Activated CD8-positive, alpha-beta memory T cell treated with anti-CD3 and anti-CD28 coated beads for 4 hours (primary cell): ENCODE measurements around the gene NVL.
"Not testable (repeated sequence)": the region's sequence is repeated elsewhere in the genome, so short reads cannot be mapped to it uniquely, and the experiment has no call there.

ENCODE experiments used
- DNase-seq, 2 donors: peaks; one replicate each; pipeline ENCODE4 v3.0.0-alpha.2; 2020; ENCODE audit warnings: low read depth in 2 of 2

NVL gene

DNA sequence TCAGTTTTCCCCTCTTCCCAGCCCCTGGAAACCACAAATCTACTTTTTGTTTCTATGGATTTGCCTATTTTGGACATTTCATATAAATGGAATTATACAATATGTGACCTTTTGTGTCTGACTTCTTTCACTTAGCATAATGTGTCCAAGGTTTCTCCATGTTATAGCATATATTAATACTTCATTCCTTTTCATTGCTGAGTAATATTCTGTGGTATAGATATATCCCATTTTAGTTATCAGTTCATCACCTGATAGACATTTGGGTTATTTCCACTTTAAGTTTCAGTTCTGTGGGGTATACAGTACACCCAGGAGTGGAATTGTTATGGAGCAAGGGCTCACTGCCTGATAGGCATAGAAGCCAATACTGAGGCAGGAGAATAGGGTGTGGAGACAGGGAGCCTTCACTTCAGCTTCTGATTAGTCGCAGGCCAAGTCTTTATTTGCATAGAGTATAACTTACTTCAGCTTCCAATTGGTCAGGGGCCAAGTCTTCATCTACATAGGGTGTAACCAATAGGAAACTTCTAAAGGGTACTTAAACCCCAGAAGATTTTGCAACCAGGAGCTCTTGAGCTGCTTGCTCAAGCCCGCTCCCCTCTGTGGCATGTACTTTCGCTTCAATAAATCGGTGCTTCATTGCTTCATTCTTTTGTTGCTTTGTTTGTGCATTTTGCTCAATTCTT, 8.3 kb upstream of the NVL start:
- DNase-seq: no peak

DNA sequence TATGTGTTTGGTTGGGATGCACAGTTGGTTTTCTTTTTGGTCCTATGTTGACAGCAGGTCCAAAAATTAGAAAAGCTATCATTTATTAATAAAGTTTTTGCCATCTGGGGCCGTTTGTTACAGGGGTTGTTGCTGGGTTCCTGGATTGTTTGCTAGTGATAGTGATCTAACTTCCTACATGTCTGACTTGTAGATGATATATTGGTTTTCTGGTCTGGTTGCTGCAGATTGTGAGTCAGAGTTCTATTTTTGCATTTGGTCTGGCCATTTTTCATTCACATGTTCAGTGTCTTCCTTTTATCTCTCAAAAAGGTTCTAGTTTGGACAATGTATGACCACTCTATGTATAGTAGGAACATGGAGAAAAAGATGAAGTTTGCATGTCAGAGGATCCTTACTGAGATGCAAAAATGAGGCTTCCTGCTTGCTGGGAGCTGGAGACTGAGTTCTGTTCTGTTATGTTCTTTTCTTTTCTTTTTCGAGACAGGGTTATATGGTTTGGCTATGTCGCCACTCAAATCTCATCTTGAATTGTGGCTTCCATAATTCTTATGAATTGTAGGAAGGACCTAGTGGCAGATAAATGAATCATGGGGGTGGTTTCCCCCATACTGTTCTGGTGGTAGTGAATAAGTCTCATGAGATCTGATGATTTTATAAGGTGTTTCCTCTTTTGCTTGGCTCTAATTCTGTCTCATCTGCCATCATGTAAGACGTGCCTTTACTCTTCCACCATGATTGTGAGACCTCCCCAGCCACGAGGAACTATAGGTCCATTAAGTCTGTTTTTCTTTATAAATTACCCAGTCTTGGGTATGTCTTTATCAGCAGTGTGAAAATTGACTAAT, 4.2 kb upstream of the NVL start:
- DNase-seq: no peak

- DNase-seq: no peak
These were observed 3.4 kb upstream of the NVL start for GRCh38 chr1:224333309-224333926.

GRCh38 chr1:224331824-224332223, 1.9 kb upstream of the NVL start:
- no peak for DNase-seq

GRCh38 chr1:224331326-224331725, 1.4 kb upstream of the NVL start:
- no peak for DNase-seq

- no peak for DNase-seq
These were observed 509 bp downstream of the NVL start for GRCh38 chr1:224329484-224329841.

DNA sequence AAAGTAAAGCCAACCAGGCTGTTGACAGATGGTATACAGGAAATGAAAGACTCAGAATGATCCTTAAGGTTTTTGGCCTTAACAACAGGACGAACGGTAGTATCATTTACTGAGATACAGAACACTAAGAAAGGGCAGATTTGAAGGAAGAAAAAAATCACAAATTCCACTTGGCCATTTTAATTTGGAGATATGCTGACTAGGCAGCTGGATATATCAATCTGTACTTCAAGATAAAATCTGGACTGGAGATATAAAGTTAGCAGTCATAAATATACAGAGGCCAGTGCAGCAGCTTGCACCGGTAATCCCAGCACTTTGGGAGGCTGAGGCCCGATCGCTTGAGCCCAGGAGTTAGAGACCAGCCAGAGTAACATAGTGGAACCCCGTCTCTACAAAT, 1.3 kb downstream of the NVL start:
- no peak for DNase-seq

DNA sequence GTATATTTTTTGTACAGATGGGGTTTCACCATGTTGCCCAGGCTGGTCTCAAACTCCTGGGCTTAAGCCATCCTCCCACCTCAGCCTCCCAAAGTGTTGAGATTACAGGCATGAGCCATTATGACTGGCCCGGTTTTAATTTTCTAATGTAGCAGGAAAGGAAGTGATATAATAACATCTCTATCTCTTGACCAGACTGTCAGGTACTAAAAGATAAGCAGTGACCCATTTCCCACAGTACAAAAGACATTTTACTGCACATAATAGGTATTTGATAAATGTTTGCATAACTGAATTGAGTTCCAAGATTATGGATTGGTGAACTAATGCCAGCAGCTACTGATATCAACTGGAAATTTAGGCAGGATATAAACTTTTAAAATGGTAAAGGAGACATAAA, 4.0 kb downstream of the NVL start:
- no peak for DNase-seq

DNA sequence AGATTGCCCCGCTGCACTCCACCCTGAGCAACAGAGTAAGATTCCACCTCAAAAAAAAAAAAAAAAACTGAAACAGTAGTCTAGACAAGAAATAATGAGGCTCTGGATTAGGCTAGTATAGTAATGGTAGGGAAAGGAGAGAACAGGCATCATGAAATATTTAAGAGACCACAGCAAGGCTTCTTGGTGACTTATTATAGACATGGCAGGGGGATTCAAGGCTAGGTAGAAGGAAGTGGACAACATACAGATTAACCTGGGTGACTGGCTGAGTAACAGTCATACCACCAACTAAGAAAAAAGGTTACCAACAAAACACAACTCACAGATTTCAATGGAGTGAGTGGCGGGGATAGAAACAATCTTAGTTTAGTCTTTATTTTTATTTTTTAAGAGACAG, 8.3 kb downstream of the NVL start:
- DNase-seq: no peak

DNA sequence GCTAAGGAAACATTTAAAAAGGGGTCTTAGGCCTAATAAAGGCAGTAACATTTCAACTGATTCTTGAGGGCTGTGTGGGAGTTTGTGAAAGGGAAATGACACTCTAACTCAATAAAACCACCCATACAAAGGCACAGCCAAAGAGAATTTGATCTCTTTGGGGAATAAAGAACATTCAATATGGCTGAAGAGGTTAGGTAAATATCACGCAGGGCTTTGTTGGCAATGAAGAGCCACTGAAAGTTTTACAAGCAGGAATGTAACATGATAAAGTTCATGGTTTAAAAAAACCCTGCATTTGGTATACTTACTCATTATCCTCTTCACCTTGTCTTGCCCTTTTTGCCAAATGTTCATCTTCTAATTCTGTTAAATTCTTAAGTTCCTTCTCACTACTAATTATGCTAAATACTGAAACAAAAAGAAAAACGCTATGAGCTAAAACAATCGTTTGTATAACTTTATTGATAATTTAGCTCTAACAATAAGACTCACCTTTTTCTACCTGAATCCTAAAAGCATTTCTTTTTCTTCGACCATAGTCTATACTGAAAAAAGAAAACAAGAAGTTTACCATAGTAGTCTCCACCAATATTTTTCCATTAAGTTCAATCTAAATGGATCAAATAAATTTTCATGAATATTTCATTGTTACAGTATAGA, 12.5 kb downstream of the NVL start:
- DNase-seq: no peak

- no peak for DNase-seq
These were observed 17.9 kb downstream of the NVL start for GRCh38 chr1:224312025-224312424.

DNA sequence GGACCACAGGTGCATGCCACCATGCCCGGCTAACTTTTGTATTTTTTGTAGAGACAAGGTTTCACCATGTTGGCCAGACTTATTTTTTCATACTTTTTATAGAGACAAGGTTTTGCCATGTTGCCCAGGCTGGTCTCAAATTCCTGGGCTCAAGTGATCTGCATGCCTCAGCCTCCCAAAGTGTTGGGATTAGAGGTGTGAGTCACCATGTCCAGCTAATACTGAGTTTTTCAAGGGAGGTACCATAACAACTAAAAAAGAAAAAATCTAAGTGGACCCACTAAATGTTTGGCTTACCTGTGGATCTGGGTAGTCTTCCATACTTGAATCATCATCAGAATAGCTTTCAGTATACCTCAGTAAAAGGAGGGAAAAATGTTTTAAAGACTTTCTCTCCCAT, 18.5 kb downstream of the NVL start:
- not testable (repeated sequence) for DNase-seq

DNA sequence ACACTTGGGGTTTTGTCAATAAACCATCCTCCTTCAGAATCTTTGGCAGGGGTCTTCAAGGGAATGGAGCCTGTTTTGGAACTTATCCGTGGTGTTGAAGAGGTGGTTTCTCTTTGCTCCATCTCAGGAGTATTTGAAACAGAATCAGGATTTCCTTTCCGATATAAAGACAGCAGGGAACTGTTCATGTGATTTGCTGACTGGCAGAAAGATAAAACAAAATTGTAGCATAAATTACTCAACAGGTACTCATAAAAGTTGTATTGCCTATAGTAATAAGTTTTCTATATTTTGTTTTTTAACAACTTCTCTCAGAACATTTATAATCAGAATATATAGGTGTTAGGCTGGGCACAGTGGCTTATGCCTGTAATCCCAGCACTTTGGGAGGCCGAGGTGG, 21.9 kb downstream of the NVL start:
- no peak for DNase-seq

DNA sequence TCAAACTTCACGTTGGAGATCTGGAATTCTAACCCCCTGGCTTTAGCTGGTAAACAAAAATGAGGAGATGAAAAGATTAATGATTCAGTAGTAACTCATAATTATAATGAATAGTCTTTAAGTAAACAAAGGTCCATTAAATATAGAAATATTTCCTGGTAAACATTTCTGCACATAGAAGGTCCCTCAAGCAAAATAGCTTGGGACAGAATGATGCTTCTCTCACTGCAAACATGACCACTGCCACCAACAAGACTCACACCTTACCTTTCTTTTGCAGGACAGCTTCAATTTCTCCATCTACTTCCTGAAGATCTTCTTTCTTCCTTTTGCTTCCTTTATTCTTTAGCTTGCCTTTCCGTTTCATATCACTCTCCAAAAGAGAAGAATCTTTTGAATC, 25.2 kb downstream of the NVL start:
- DNase-seq: no peak

GRCh38 chr1:224302947-224303346, 27.0 kb downstream of the NVL start:
- DNase-seq: no peak

GRCh38 chr1:224301391-224301790, 28.6 kb downstream of the NVL start:
- no peak for DNase-seq

DNA sequence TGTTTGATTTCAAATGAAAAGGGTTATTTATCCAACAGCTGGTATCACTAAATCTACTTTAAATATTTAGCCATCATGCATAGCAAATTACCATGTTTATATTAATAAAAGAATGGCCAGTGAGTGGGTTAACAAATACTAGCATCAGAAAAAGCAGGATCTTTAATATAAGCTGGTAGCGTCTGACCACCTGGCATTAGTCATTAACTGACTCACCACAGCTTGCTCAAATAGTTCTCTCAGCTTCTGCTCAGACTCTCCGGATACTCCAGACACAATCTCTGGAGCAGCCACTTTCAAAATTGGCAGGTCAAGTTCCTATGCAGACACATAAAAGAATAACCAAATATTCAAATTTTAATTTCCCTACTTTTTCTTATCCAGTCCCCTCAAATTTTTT, 29.6 kb downstream of the NVL start:
- DNase-seq: no peak

DNA sequence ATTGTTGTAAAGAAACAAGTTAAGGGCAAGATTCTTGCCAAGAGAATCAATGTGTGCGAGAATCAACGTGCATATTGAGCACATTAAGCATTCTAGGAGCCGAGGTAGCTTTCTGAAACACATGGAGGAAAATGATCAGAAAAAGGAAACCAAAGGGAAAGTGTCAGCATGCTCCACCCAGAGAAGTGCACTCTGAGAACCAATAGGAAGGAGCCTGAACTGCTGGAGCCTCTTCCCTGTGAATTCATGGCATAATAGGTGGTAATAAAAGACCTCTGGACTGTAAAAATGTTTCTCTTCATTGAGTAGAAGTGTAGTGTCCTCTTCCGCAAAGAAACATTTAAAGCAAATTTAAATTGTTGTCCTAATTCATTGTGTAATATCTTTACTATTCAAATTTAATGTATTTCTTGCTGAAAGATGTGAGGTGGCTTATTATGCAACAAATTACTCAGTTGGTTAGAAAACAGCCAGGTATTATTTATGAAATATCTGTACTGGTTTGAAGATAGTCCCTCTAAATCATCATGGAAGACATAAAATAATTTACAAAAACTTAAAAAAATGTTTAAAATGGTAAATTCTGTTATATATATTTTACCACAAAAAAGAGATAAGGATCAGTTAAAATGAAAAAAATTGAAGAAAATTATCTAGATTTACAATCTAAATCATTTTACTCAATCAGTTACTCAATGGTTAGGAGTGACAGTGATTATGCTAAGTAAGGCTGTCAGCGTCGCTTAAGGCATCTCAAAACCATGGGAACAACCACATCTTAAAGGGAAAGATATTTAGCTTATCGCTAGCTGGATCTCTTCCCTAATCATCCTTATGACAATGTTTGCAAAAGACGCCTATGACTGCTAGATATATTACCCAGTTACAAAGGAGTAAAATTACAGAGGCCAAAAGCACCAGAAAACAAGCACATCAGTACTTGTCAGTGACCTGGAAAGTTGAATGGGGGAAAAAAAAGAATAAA, 31.3 kb downstream of the NVL start:
- DNase-seq: no peak

- no peak for DNase-seq
These were observed 35.2 kb downstream of the NVL start for GRCh38 chr1:224294775-224295174.

GRCh38 chr1:224292419-224292818, 37.6 kb downstream of the NVL start:
- DNase-seq: no peak

DNA sequence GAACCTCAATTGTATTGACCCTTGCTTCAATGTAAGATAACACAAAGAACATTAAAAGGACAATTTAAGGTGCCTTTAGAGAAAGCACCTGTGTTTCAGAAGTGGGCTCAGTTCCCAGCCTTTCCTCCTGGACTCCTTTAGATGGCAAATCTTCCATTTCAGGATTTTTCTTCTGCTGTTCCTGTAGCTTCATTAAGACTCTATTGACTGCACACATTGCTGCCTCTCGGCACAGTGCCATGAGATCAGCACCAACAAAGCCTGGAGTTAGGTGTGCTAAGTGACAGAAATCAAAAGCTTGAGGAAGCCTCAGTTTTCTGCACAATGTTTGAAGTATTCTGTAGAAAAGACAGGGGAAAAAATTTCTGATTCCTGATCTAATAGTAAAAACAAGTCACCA, 40.6 kb downstream of the NVL start:
- no peak for DNase-seq
